GM12873 (cell line): ENCODE measurements around the gene GATAD2B.

Experiments used
- CTCF ChIP-seq: IDR thresholded peaks from 2 replicates; pipeline ENCODE4 v1.5.1; 2012; ENCODE audit warnings: low read depth, mild to moderate bottlenecking, moderate library complexity, low read length, control low read depth; ENCODE audit not compliant: insufficient read depth; ENCODE audit errors: missing control alignments

GATAD2B gene

GRCh38 chr1:153916297-153916696, 6.5 kb downstream of the GATAD2B start:
- TF ChIP-seq CTCF = no peak

- no peak for TF ChIP-seq CTCF
These were observed 10.4 kb downstream of the GATAD2B start for GRCh38 chr1:153912349-153912748.

GRCh38 chr1:153908071-153908470, 14.7 kb downstream of the GATAD2B start:
- no peak for TF ChIP-seq CTCF

GRCh38 chr1:153907134-153907533, 15.6 kb downstream of the GATAD2B start:
- no peak for TF ChIP-seq CTCF

GRCh38 chr1:153906396-153906795, 16.4 kb downstream of the GATAD2B start:
- no peak for TF ChIP-seq CTCF

GRCh38 chr1:153903841-153904455, 18.8 kb downstream of the GATAD2B start:
- TF ChIP-seq CTCF = no peak

- no peak for TF ChIP-seq CTCF
These were observed 23.3 kb downstream of the GATAD2B start for GRCh38 chr1:153899509-153899908.
